Right renal pelvis (tissue), 4 donors: ENCODE results near the gene FCRL4. TPM values are rescaled to one million over a fixed set of nuclear protein-coding genes. Genes with fewer than 3 reads are reported as not detected.

ENCODE experiments used
- DNase-seq, 4 donors: peaks; one replicate each; pipeline ENCODE4 v3.0.0-alpha.2; 2013; ENCODE audit warnings: low read depth in 4 of 4, low spot score in 3 of 4, missing footprints in 1 of 4
- polyA plus RNA-seq, 4 donors: library from polyadenylated mRNA; unstranded; fragments of 120-200 nt; gene quantifications; one replicate each; pipeline ENCODE4 v1.2.1, GENCODE V29; 2013; ENCODE audit not compliant: insufficient read length in 4 of 4

Gene FCRL4
- polyA plus RNA-seq: not detected

DNA sequence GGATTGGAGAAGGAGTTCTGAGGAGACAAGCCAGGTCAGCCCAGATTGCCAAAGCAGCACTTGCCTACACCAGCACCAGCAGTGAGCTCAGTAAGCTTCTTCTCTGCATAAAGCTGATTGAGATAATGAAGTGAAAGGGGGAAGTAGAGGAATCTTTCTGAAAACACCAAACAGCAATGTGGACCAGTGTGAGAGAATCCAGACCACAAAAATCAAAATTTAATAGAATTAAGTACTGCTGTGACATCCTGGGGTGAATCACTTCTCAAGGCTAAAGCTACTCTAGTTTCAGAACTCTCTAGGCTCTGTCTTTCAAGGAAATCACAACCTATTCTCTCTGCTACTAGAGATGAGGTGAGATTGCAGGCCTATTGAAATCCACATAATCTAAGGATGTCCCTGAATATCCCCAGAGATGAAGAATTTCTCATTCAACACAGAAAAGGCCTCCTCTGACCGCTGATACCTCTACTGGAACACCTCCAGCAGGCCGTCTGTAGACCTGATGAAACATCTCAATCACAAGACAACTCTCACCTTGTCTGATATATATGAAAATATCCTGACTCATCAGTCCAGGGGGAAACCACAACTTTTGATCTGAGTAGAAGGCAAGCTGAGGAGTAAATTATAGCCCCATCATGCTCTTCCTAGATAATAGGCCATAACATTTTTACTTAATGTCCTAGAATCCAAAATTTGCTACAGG lies at the start of gene FCRL4:
Gene FCRL4 (minus strand): TSS at position 127 of the 709 bp plus-strand sequence. CDS start 141 bp downstream, outside the sequence.
- DNase-seq: no peak

DNA sequence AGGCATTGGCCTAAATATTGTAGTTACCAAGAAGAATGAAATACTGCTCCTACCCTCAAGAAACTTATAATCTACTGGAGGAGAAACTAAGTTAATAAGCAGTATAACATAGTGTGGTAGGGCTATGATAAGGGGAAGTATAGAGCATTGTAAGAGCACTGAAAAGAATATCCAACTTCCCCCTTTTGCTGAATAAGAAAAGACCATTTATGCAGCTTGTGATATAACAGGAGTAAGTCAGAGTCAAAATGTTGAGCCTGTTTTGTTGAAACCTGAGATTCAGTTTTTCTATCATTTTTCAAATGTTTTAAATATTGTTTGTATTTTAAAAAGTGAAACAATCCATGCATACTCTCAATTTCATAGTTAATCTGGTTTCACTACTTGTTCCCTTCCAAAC lies 48.3 kb upstream of the FCRL4 start:
- no peak for DNase-seq

DNA sequence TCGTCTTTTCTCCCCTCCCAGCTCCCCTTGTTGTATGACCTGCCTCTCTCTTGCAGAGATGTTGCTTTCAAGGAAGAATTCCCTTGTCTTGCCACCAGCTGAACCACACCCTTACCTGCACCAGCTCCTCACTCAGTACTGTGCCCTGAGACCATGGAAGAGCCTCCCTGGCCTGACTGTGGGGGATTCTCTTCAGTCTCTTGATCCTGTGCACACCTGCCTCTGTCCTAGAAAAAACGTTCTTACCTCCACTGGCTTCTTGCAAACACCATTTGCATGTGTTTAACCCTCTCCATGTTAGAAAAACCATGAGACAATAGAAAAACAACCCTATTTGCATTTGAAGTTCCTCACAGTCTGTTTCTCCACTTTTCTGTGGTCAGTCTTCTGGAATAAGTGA lies 43.3 kb upstream of the FCRL4 start:
- no peak for DNase-seq

DNA sequence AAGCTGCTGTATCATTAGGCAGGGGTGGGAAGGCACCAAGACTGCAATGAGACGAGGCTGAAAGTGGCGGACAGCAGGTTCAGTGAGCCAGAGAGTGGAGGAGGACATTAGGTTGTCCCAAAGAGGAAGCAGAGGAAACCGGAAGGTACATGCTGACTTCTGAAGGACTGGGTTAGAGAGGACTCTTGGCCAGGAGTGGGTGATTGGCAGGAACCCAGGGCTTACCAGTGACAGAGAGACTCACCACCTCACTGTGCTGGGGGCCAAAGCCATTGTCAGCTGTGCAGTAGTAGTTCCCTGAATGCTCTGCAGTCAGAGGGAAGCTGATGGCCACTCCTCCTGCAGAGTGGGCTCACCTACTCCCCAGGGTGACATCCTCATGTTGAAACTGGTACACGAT lies 41.9 kb upstream of the FCRL4 start:
- DNase-seq: no peak

DNA sequence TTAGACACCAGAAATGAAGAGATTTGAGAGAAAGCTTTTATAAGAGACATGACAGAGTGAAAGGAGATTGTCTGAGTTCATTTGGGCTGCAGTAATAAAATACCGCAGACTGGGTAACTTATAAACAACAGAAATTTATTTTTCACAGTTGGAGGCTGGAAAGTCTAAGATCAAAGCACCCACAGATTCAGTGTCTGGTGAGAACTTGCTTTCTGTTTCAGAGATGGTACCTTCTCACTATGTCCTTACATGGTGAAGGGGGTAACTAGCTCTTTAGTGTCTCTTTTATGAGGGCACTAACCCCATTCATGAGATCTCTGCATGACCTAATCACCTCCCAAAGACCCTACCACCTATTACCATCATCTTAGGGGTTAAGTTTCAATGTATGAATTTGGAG lies 30.9 kb upstream of the FCRL4 start:
- DNase-seq: no peak

DNA sequence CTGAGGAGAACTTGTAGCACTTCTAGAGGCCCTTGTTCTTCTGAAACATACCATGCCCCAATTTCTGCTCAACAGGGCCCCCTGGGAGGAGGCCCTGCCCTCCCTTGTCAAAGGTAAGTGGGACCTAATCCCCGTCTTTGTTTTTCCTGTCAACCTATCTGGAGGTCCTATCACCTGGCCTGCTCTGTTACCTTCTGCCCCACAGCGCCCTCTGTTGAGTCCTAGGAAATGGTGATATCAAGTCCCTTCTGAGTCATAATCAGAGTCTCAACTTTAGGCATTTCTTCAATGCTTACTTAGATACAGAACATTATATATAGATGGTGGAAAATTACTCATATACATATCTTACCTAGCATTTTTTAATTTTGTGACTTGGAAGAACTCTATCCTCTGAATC lies 28.2 kb upstream of the FCRL4 start:
- DNase-seq: no peak

DNA sequence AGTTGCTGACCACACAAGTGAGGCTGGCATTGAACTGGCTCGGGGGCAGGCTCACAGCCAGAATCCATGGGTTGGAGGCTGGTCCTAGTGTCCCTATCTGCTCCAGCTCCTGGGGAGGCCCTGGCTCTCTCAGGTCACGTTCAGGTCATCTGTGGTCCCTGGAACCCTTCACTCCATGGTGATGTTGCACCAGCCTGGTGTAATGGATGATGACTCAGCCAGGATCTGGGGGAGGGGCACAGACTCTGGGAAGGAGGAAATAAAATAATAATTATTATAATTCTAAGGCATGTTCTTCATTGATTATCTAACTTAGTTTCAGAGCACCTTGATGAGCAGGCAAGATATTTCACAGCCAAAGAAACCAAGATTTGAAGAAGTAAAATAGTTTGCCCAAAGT lies 26.6 kb upstream of the FCRL4 start:
- no peak for DNase-seq

DNA sequence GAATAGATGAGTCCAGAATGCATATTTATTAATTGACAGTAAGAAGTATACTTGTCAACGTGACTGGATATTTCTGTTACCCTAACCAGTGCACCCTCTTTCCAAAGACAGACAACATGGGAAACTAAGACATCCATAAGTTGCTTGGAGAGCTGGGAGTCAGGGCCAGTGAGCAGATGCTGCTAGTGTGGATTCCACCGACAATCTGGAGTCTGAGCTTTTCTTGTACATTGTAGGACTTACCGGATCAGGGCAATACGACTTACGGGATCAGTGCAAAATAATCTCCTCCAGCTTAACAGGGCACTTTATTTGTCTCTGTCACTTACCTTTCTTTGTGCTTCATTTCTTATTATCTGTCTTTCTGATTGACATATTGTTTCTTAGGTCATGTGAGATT lies 24.6 kb upstream of the FCRL4 start:
- no peak for DNase-seq

DNA sequence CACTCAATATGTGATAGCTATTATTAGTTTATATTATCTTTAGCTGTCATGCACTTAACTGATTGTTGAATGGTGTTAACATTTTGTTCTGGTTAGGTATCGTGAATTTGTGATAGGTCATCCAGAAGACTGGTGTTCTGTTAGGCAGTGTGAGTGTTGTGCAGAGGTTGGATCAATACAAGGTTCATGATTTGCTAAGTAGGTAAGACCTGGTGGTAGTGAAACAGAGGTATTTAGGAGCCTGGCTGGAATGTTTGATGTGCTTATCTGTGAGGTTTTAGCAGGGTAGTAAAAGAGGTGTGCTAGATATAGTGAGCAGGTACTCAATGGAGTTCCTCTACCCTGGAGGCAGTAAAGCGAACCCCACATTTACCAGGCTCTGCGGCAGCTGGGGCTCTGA lies 20.3 kb upstream of the FCRL4 start:
- no peak for DNase-seq

DNA sequence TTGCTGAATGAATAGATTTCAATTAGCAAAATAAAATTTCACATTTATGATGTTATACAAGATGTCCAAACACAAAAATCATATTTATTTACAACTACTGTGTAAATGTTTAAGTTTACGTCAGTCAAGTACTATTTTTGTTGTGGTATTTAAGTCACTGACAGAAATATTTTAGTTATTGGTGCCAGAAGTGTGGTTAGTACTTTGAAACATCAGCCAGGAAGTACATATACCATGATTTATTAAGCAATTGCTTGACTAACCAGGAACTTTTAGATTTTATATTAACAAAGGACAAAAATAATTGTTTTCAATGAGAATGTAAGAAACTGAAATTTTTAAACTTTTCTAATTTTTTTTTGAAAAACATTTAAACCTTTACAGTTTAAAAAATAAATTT lies 2.4 kb upstream of the FCRL4 start:
- DNase-seq: no peak

DNA sequence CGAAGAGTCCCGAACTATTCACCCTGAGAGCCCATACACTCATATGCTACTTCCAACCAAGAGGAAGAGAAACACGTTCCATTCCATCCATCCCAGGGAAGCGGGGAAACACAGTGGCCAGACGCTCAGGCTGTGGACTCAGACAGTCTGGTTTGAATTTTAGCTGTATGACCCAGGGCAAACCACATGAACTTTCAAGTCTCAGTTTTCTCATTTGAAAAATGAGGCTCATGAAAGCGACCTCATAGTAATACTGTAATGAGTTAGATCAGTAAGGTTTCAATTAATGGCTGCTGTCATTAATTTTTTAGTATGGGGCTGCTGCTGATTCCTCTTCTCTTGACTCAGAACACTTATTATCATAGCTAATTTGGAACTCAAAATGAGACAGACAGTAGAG lies 1.5 kb downstream of the FCRL4 start:
- DNase-seq: no peak

DNA sequence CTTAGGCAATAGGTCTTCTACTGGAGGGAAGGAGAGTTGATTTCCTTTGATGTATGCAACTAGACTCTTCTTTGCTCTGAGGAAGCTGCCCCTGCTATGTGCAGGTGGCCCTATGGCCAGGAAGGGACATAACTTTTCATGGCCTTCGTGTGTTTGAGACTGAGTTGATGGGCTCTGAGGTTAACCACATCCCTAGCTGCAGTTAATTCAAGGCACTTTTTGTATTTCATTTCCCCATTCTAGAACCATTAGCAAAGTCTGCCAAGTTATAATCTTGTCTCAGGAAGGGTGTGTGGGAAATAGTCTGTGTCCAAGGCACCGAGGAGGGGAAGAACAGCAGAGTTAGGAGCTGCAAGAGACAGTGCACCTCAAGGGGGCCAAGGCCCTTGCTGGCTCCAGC lies 2.5 kb downstream of the FCRL4 start:
- DNase-seq: no peak

DNA sequence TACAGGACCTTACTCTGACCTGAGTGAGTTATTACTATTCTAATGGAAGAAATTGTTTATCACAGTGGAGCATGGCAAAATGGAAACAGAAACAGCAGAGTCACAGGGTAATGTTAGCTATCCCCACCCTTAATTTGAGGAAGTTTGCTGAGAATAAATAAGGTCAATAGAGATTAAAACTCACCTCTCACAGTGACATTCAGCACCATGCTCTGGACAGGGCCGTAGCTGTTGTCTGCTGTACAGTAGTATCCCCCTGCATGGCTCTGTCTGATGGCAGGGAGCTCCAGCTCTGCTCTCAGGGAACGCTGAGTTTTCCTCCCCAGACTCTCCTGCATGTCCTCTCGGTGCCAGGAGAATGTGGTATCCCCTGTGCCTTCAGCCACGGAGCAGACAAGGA lies 11.9 kb downstream of the FCRL4 start:
- no peak for DNase-seq

DNA sequence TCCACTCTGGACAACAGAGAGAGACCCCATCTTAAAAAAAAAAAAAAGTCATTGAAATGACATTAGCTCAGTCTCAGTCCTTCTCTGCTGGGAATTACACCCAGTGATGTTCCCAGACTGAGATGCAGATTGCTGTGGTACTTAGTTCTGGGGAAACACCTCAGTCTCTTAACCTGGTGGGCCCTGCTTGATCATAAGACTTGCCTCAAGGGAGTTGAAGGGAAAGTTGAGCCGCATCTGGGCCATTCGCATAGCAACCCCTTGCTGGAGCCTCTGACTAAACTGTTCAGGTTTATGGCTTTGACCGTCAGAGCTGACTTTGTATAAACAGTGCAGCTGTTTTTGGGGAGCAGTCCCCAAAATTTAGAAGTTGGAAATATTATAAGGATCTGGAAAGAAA lies 13.4 kb downstream of the FCRL4 start:
- no peak for DNase-seq

DNA sequence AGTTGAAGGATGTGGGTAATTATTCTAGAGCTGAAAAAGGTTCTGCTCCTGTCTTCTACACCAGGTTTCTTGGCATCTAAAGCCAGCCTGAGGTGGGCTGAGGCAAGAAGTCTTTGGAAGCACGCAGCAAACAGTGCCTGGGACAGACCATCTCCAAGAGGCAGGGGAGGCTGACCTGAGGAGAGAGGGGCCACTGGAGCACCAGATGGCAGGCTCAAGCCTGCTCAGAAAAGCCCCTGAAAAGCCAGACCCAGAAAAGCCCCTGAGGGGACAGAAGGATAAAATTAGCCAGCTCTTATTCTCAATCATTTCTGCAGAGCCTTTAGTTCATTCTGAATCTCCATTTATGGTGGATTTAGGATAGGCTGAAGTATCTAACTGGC lies 17.1 kb downstream of the FCRL4 start:
- no peak for DNase-seq

DNA sequence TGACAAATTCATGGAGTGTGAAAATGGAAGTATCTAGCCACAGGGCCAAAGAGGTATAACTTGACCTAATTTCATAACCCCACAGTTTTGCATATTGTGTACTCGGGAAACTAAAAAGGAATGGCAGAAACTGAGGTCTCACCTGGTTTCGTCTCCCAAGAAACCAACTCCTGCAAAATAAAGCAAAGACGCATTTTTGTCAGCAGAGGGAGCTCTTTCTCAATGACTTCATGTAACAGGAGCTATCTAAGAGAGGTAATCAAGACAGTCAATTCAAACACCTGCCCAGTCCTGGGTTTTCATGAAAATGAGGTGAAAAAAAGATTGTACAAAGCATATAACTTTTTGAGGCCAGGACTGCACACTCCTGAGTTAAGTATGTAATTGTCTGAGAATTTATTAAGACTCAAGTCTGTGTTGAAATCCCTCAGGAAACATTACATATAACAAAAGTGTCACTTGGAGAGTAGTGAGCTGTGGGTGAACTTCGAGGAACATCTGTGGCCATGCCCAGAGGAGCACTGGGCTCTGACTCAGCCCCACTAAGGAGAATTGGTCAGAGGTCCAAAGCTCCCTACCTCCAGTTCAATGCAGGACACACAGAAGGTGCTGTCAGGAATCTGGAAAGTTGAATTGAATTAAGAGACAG lies 17.6 kb downstream of the FCRL4 start:
- DNase-seq: peak; percentile 43 to 70 (median 52)

DNA sequence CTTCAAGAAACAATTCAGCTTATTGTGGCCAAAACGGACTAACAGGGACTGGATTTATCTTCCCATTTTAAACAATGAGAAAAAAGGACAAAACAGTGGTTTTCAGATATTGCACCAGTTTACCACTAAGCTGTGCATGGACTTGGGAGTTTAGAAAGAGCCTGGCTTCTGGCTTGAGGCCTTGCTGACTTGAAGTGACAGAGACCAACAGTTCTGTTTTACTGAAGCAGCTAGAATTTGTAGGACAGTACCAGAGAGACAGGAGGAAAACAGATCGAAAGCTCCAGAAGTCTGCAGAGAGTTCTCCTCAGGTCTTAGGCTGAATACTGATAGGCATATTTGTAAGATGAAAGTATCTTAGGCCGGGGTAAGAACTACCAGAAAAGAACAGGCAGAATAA lies 20.5 kb downstream of the FCRL4 start:
- no peak for DNase-seq

DNA sequence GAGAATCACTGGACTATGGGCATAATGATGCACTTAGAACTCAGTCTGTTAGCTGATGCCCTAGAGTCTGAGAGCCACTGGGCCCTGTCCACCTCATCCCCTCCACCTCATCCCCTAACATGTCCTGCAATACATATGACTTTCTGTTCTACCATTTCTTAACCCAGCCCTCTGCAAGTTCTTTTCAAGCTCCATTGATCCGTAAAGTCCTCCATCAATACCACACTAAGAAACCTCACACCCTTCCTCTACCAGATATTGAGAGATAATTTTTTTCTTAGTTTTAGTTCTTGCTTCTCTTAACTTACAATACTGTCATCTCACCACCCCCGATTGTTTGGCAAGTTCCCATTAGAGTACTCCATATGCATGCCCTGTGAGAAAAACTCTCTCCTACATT lies 22.1 kb downstream of the FCRL4 start:
- no peak for DNase-seq

DNA sequence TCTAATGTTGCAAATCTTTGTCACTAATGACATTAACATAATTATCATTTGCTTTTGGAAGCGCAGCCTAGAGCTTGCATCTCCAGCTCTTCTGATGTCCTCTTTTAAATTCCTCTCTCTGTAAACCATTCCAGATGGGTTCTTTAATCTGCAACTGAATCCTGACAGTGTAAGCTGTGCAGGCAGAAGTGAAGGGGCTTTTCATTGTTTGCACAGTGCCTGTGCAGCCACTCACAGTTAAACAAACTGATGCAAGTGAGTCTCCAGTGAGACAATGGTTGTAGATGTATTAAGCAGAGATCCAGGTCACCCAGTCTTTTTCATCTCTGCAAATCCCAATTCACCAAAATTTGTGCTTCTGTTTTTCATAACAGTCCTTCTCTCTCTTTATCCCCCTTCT lies 23.0 kb downstream of the FCRL4 start:
- DNase-seq: no peak

DNA sequence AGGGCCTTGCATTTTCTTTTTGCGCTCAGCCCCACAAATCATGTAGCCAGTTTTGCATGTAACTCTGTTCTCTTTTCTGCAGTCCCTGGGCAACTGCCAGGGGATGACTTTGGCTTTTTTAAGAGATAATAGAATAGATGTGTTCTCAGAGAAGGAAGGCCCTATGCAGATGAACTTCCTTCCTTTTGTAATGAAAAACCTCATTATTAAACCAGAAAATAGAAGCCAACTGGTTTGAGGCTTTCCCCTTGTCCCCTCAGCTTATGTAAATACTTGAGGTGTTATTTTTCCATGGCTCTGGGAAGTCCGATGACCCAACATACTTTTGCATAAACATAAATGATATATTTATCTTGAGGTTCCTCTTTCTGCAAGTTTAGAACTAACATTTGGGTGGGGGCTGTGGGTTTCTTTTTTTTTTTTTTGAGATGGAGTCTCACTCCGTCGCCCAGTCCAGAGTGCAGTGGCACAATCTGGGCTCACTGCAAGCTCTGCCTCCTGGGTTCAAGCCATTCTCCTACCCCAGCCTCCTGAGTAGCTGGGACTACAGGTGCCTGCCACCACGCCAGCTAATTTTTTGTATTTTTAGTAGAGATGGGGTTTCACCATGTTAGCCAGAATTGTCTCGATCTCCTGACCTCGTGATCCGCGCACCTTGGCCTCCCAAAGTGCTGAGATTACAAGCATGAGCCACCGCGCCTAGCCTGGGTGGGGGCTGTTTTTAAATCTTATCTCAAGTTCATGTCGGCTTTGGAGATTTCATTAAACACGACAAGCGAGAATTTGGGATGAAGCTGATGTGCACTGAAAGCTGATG lies 31.2 kb downstream of the FCRL4 start:
- DNase-seq: no peak

DNA sequence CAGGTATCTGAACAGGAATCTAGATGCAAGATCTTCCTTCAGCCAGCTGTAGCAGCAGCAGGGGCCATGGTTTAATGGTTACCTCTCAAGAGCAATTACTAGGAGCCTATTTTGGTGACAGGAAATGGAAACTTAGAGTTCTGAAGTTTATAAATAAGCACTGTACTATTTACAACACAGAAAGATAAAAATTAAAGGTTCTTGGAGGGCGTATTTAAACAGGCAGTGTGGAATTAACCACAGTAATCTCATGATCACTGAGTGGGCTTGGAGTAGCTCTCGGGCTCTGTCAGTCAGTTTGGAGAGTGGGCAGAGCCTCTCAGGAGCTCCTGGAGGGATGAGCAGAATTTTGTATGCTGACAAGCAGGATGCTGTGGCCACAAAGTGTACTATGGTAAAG lies 35.4 kb downstream of the FCRL4 start:
- DNase-seq: no peak

DNA sequence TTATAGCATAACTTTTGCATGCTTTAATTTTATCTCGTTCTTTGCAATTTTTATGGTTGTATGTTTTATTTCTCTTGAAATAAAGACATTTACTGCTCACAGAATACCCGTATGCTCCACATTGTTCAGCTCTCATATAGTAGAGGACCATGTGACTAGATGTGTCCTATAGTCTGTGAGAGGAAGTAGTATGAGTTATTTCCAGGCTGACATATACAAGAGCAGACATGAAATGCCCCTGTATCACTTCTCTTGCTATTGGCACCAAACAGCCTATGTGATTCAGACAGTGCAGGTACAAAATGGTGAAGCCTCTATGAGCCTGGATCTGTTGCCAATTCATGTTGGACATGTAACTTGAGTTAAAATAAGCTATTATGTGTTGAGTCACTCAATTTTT lies 39.8 kb downstream of the FCRL4 start:
- DNase-seq: no peak
